ENCODE data around the gene ATIC. TPM values are rescaled to one million over a fixed set of nuclear protein-coding genes. Genes with fewer than 3 reads are reported as not detected.
A peak's percentile ranks its signal among the peaks of the same experiment; 100 is the strongest.

ATIC gene
- total RNA-seq, 1 experiment from 2014 or later: 285 TPM

- no peak for TF ChIP-seq RORB (CRISPR knock-in tag; IDR thresholded peaks at IDR 0.05)
- no peak for TF ChIP-seq ZNF219 (CRISPR knock-in tag; IDR thresholded peaks at IDR 0.05; ENCODE audit: borderline replicate concordance)
- no peak for TF ChIP-seq CREM (CRISPR knock-in tag; IDR thresholded peaks at IDR 0.05)
- no peak for TF ChIP-seq STAT6 (CRISPR knock-in tag; conservative IDR thresholded peaks at IDR 0.05; ENCODE audit: low read depth)
- TF ChIP-seq ZBTB43 (CRISPR knock-in tag; IDR thresholded peaks at IDR 0.05): no peak
- no peak for TF ChIP-seq ZNF396 (CRISPR knock-in tag; IDR thresholded peaks at IDR 0.05; ENCODE audit: borderline replicate concordance)
- TF ChIP-seq JUN (CRISPR knock-in tag; IDR thresholded peaks at IDR 0.05): no peak
- POLR2A ChIA-PET: no interaction called here
- H3K4me3 Mint-ChIP-seq: no peak overlapping the region
- H3K27me3 Mint-ChIP-seq (ENCODE audit: low read depth): no peaks in the 10 kb centered on the region
- H3K36me3 Mint-ChIP-seq: peaks cover 25% of the 10 kb centered on the region
- ATAC-seq (no peak), DNase-seq (ENCODE audit: low spot score) (no peak)
- H3K27ac Mint-ChIP-seq: no peak overlapping the region
- CTCF ChIA-PET: no interaction called here
- peaks cover 8% of the 10 kb centered on the region; the same call in 1 of the 2 replicates for H3K4me1 Mint-ChIP-seq
- H3K9me3 Mint-ChIP-seq: no peaks in the 10 kb centered on the region
These were observed 45.8 kb downstream of the ATIC start for GRCh38 chr2:215357660-215358059.

- POLR2A ChIA-PET: no interaction called here
- no peaks in the 10 kb centered on the region for H3K9me3 Mint-ChIP-seq
- DNase-seq (ENCODE audit: low spot score) (no peak), ATAC-seq (no peak)
- no peak for TF ChIP-seq GRHL2 (CRISPR knock-in tag; IDR thresholded peaks at IDR 0.05; ENCODE audit: insufficient replicate concordance, severe bottlenecking)
- TF ChIP-seq RORB (CRISPR knock-in tag; IDR thresholded peaks at IDR 0.05): 0 out of 2 replicates have a peak, but pooled peaks have one; percentile 18
- no peak overlapping the region for H3K27ac Mint-ChIP-seq
- no peaks in the 10 kb centered on the region for H3K27me3 Mint-ChIP-seq (ENCODE audit: low read depth)
- CTCF ChIA-PET: no interaction called here
- peaks cover 8% of the 10 kb centered on the region; the same call in 1 of the 2 replicates for H3K4me1 Mint-ChIP-seq
- no peak overlapping the region for H3K4me3 Mint-ChIP-seq
- peaks cover 27% of the 10 kb centered on the region for H3K36me3 Mint-ChIP-seq
These were observed 46.5 kb downstream of the ATIC start for GRCh38 chr2:215358312-215358845.

GRCh38 chr2:215358891-215359575 is 47.2 kb downstream of the ATIC start:
- H3K27ac Mint-ChIP-seq: no peak overlapping the region
- no peak for DNase-seq (ENCODE audit: low spot score)
- ATAC-seq: no peak
- no peak overlapping the region for H3K4me3 Mint-ChIP-seq
- ChIA-PET POLR2A (no interaction called here), CTCF (no interaction called here)
- H3K9me3 Mint-ChIP-seq: no peaks in the 10 kb centered on the region
- peaks cover 33% of the 10 kb centered on the region for H3K36me3 Mint-ChIP-seq
- no peaks in the 10 kb centered on the region for H3K27me3 Mint-ChIP-seq (ENCODE audit: low read depth)
- H3K4me1 Mint-ChIP-seq: peaks cover 8% of the 10 kb centered on the region; the same call in 1 of the 2 replicates
- TF ChIP-seq TEAD1 (CRISPR knock-in tag; IDR thresholded peaks at IDR 0.05) (no peak), KAT7 (CRISPR knock-in tag; IDR thresholded peaks at IDR 0.05; ENCODE audit: borderline replicate concordance) (no peak), HMGA2 (CRISPR knock-in tag; IDR thresholded peaks at IDR 0.05) (no peak), ELF4 (CRISPR knock-in tag; IDR thresholded peaks at IDR 0.05; ENCODE audit: low read depth) (no peak), CTCF (IDR thresholded peaks at IDR 0.05) (no peak), MLX (CRISPR knock-in tag; IDR thresholded peaks at IDR 0.05) (no peak), ZNF425 (CRISPR knock-in tag; conservative IDR thresholded peaks at IDR 0.05) (no peak), TEAD4 (CRISPR knock-in tag; IDR thresholded peaks at IDR 0.05) (no peak), SOX15 (CRISPR knock-in tag; IDR thresholded peaks at IDR 0.05) (no peak), E2F5 (CRISPR knock-in tag; IDR thresholded peaks at IDR 0.05) (no peak), ZNF219 (CRISPR knock-in tag; IDR thresholded peaks at IDR 0.05; ENCODE audit: borderline replicate concordance) (no peak), JAZF1 (CRISPR knock-in tag; IDR thresholded peaks at IDR 0.05) (no peak)
